ENCODE results near the gene ACBD6.

Gene ACBD6

GRCh38 chr1:180312926-180313325 is 189.5 kb downstream of the ACBD6 start:
- TF ChIP-seq, protein P1, sequence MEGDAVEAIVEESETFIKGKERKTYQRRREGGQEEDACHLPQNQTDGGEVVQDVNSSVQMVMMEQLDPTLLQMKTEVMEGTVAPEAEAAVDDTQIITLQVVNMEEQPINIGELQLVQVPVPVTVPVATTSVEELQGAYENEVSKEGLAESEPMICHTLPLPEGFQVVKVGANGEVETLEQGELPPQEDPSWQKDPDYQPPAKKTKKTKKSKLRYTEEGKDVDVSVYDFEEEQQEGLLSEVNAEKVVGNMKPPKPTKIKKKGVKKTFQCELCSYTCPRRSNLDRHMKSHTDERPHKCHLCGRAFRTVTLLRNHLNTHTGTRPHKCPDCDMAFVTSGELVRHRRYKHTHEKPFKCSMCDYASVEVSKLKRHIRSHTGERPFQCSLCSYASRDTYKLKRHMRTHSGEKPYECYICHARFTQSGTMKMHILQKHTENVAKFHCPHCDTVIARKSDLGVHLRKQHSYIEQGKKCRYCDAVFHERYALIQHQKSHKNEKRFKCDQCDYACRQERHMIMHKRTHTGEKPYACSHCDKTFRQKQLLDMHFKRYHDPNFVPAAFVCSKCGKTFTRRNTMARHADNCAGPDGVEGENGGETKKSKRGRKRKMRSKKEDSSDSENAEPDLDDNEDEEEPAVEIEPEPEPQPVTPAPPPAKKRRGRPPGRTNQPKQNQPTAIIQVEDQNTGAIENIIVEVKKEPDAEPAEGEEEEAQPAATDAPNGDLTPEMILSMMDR (IDR thresholded peaks at IDR 0.05; ENCODE audit: low read depth, low read length), result no peak

DNA sequence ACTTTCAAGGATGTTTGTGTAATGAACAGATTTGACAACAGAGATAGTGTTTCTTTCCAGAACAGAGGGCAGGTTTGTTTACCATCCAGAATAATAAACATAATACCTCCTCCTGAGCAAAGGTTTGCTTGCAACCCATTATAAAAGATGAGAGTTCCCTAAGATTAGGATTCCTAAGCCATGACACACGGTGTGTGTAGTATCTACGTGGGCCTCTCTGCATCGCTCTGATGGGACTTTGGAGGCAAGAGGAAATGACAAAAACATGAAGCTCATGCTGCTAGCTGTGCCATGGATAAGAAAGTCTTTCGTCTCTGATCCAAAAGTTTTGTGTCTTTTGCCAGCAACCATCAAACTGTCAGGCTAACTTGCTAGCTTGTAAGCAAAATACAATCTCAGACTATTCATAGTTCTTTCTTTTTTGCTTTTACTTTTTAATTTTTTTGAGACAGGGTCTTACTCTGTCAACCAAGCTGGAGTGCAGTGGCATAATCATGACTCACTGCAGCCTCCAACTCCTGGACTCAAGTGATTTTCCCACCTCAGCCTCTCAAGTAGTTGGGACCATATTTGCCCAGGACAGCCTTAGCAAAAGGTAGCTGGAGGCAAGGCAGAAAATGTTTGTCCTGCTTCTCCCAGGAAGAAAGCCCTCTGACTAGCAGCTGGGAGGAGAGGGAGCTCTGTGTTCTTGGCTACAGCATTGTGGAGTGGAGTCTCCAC is 191.2 kb downstream of the ACBD6 start:
- Histone ChIP-seq H3K9me3 (ENCODE audit: severe bottlenecking) (no peaks in the 10 kb centered on the region), H3K4me3 (ENCODE audit: low read depth, low read length) (no peak overlapping the region), H3K27ac (no peak overlapping the region), H3K36me3 (peaks cover 23% of the 10 kb centered on the region), H3K27me3 (ENCODE audit: insufficient read depth, low read depth, severe bottlenecking) (no peaks in the 10 kb centered on the region)
- no peak for DNase-seq
- TF ChIP-seq, protein P1 (IDR thresholded peaks at IDR 0.05; ENCODE audit: low read depth, low read length), result no peak

More at GRCh38 chr1:180312926-180313325, 189.5 kb downstream of the ACBD6 start:
- H3K9me3 ChIP-seq (ENCODE audit: severe bottlenecking), result no peaks in the 10 kb centered on the region
- no peak for DNase-seq
- peaks cover 23% of the 10 kb centered on the region for H3K36me3 ChIP-seq
- H3K4me3 ChIP-seq (ENCODE audit: low read depth, low read length), result no peak overlapping the region
- no peak overlapping the region for H3K27ac ChIP-seq
- no peaks in the 10 kb centered on the region for H3K27me3 ChIP-seq (ENCODE audit: insufficient read depth, low read depth, severe bottlenecking)

- no peak for DNase-seq
- TF ChIP-seq, protein P1 (IDR thresholded peaks at IDR 0.05; ENCODE audit: low read depth, low read length), result no peak
- no peak overlapping the region for H3K4me3 ChIP-seq (ENCODE audit: low read depth, low read length)
- no peaks in the 10 kb centered on the region for H3K27me3 ChIP-seq (ENCODE audit: insufficient read depth, low read depth, severe bottlenecking)
- no peak overlapping the region for H3K27ac ChIP-seq
- peaks cover 5% of the 10 kb centered on the region for H3K9me3 ChIP-seq (ENCODE audit: severe bottlenecking)
- peaks cover 23% of the 10 kb centered on the region for H3K36me3 ChIP-seq
These were observed 192.3 kb downstream of the ACBD6 start for GRCh38 chr1:180310095-180310494.

DNA sequence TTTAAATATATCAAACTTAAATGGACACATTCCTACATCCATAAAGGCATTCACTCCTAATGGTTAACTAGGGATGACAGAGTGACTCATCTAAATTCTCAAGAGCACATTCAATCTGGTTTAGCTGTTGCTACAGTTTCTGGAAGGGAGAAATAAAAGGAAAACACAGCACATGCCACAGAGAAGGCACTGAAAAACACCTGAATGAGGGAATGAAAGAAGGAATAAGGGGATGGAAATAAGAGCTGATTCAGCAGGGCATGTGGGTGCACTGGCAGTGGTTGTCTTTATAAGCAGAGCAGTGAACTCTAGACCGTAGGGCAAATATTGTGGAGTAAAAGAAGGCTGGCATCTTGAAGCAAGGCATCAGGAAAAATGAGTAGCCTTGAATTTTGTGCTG is 193.0 kb downstream of the ACBD6 start:
- DNase-seq, result no peak
- peaks cover 23% of the 10 kb centered on the region for H3K36me3 ChIP-seq
- H3K4me3 ChIP-seq (ENCODE audit: low read depth, low read length), result no peak overlapping the region
- H3K9me3 ChIP-seq (ENCODE audit: severe bottlenecking), result peaks cover 10% of the 10 kb centered on the region
- no peak overlapping the region for H3K27ac ChIP-seq
- no peaks in the 10 kb centered on the region for H3K27me3 ChIP-seq (ENCODE audit: insufficient read depth, low read depth, severe bottlenecking)
- TF ChIP-seq, protein P1 (IDR thresholded peaks at IDR 0.05; ENCODE audit: low read depth, low read length), result no peak

GRCh38 chr1:180301135-180301742 is 201.1 kb downstream of the ACBD6 start:
- no peak for DNase-seq
- TF ChIP-seq, protein P1 (IDR thresholded peaks at IDR 0.05; ENCODE audit: low read depth, low read length), result no peak
- Histone ChIP-seq H3K36me3 (no peaks in the 10 kb centered on the region), H3K9me3 (ENCODE audit: severe bottlenecking) (peaks cover 10% of the 10 kb centered on the region), H3K27me3 (ENCODE audit: insufficient read depth, low read depth, severe bottlenecking) (no peaks in the 10 kb centered on the region), H3K27ac (no peak overlapping the region), H3K4me3 (ENCODE audit: low read depth, low read length) (no peak overlapping the region)

Measured in WERI-Rb-1 (cell line).